ENCODE measurements around the gene SELENOK.

The SELENOK gene

DNA sequence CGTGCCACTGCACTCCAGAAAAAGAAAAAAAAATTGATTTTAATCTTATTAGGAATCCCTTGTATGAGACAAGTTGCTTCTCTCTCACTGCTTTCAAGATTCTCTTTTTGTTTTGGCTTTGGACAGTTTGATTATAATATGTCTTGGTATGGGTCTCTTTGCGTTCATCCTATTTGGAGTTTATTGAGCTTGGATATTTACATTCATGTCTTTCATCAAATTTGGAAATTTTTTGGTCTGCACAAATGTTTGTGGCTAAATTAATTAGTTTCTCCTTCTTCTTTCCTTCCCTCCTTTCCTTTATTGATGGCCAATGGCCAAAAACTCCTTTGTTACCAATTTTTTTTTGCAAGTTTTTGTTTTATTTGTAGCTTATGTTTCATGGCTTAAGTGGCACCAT lies 28.1 kb upstream of the SELENOK start:
- H3K27me3 ChIP-seq (ENCODE audit: insufficient read depth, low read length), result peaks cover 52% of the 10 kb centered on the region
- no peak overlapping the region for H2AFZ ChIP-seq (ENCODE audit: low read length, unreplicated experiment)
- H3K27ac ChIP-seq (ENCODE audit: low read depth, low read length), result no peak overlapping the region
- H3K4me3 ChIP-seq (ENCODE audit: low read depth, low read length), result no peak overlapping the region
- no peaks in the 10 kb centered on the region for H3K36me3 ChIP-seq (ENCODE audit: insufficient read depth, low read length)
- no peaks in the 10 kb centered on the region for H3K79me2 ChIP-seq (ENCODE audit: control insufficient read depth, insufficient read depth, low read length, unreplicated experiment)
- no peaks in the 10 kb centered on the region for H3K4me1 ChIP-seq (ENCODE audit: control insufficient read depth, insufficient read depth, low read length, unreplicated experiment)

DNA sequence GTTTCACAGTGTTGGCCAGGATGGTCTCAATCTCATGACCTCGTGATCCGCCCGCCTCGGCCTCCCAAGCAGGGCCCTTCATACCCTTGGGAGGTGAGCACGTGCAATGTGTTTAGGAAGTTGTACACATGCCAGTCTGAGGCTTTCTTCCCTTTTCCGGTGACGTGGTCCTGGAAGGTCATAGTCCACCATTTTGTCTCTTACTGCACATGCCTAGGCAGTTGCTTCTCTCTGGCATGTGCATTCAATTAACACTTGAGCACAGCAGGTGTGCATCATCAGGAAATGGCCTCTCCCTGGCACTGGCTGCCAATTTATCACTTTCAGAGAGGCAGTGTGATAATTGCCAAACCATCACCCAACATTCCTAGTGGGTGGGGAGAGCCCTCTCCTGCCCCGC lies 21.7 kb upstream of the SELENOK start:
- Histone ChIP-seq H2AFZ (ENCODE audit: low read length, unreplicated experiment) (no peak overlapping the region), H3K79me2 (ENCODE audit: control insufficient read depth, insufficient read depth, low read length, unreplicated experiment) (no peaks in the 10 kb centered on the region), H3K36me3 (ENCODE audit: insufficient read depth, low read length) (no peaks in the 10 kb centered on the region), H3K27me3 (ENCODE audit: insufficient read depth, low read length) (peaks cover 70% of the 10 kb centered on the region), H3K27ac (ENCODE audit: low read depth, low read length) (no peak overlapping the region), H3K4me1 (ENCODE audit: control insufficient read depth, insufficient read depth, low read length, unreplicated experiment) (no peaks in the 10 kb centered on the region), H3K4me3 (ENCODE audit: low read depth, low read length) (no peak overlapping the region)

DNA sequence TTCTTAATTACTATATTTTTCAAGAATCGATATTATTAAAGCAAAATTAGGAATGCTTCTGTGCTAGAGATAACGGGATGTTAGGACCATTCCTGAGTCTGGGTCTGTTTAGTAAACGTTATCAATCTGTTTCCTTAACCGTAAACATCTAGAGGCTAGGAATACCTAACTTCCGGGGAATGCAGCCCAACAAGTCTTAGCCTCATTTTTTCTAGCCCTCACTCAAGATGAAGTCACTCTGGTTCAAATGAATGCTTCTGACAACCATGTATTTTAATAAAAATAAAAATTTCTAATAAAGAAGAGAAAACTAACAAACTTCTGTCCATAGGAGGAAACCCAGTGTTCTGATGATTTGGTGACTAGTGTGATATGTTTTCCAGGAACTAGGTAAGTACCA lies 11.1 kb upstream of the SELENOK start:
- Histone ChIP-seq H2AFZ (ENCODE audit: low read length, unreplicated experiment) (no peak overlapping the region), H3K4me3 (ENCODE audit: low read depth, low read length) (no peak overlapping the region), H3K27me3 (ENCODE audit: insufficient read depth, low read length) (peaks cover 35% of the 10 kb centered on the region), H3K4me1 (ENCODE audit: control insufficient read depth, insufficient read depth, low read length, unreplicated experiment) (no peaks in the 10 kb centered on the region), H3K27ac (ENCODE audit: low read depth, low read length) (no peak overlapping the region), H3K36me3 (ENCODE audit: insufficient read depth, low read length) (no peaks in the 10 kb centered on the region), H3K79me2 (ENCODE audit: control insufficient read depth, insufficient read depth, low read length, unreplicated experiment) (no peaks in the 10 kb centered on the region)

- H2AFZ ChIP-seq (ENCODE audit: low read length, unreplicated experiment), result no peak overlapping the region
- H3K27ac ChIP-seq (ENCODE audit: low read depth, low read length), result no peak overlapping the region
- H3K79me2 ChIP-seq (ENCODE audit: control insufficient read depth, insufficient read depth, low read length, unreplicated experiment), result no peaks in the 10 kb centered on the region
- H3K4me3 ChIP-seq (ENCODE audit: low read depth, low read length), result no peak overlapping the region
- peaks cover 40% of the 10 kb centered on the region for H3K27me3 ChIP-seq (ENCODE audit: insufficient read depth, low read length)
- H3K4me1 ChIP-seq (ENCODE audit: control insufficient read depth, insufficient read depth, low read length, unreplicated experiment), result no peaks in the 10 kb centered on the region
- no peaks in the 10 kb centered on the region for H3K36me3 ChIP-seq (ENCODE audit: insufficient read depth, low read length)
Measured at GRCh38 chr3:53902067-53902466, 10.4 kb upstream of the SELENOK start.

DNA sequence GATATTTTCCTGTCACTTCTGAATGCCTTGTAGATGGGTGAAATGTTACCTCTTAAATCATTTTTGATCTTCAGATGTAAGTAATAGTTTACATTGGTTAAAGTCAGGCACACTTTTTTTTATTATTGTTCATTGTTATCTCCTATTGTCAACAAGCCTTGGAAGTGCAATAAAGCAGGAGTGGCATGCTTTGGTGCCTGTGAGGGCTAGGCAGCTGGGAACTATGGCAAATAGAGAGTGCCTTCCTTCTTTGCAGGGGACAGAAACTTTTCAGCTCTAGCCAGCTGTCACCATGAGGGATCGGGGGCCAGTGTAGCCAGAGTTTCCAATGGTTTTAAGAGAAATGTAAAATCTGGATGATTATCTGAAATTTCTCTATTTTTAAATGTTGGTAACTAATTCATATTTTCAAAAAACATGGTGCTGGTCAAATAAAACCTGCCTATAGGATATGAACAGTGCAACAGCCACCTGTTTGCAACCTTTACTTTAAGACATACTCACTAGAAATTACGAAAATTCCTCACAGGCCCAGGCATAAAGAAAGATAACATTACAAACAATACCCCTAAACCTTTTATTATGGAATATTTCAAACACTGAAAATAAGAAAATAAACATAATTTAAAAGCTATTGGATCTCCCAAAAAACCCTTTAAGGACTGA lies 9.1 kb upstream of the SELENOK start:
- H3K36me3 ChIP-seq (ENCODE audit: insufficient read depth, low read length), result no peaks in the 10 kb centered on the region

DNA sequence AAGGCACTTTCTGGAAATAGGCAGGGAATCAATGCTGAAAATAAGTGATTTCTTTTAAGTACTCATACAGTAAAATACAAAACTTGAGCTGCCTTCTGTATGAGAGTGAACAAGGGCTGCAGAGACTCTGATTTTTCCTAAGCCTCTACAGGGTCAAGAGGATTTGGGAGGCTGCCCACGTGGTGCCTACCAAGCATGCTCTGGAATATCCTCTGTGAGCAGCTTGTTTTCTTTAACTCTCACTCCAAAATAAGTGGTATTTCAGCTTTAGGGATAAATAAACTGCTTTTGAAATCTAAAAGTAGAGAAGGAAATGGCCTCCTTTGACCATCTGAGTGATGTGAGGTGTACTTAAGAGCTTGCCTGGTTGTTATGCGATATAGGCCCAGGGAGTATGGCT lies 8.1 kb upstream of the SELENOK start:
- Histone ChIP-seq H3K4me1 (ENCODE audit: control insufficient read depth, insufficient read depth, low read length, unreplicated experiment) (no peaks in the 10 kb centered on the region), H2AFZ (ENCODE audit: low read length, unreplicated experiment) (no peak overlapping the region)

More for the DNA sequence above, 9.1 kb upstream of the SELENOK start:
- Histone ChIP-seq H3K27ac (ENCODE audit: low read depth, low read length) (no peak overlapping the region), H3K4me3 (ENCODE audit: low read depth, low read length) (no peak overlapping the region), H2AFZ (ENCODE audit: low read length, unreplicated experiment) (no peak overlapping the region), H3K79me2 (ENCODE audit: control insufficient read depth, insufficient read depth, low read length, unreplicated experiment) (no peaks in the 10 kb centered on the region), H3K4me1 (ENCODE audit: control insufficient read depth, insufficient read depth, low read length, unreplicated experiment) (no peaks in the 10 kb centered on the region), H3K27me3 (ENCODE audit: insufficient read depth, low read length) (peaks cover 48% of the 10 kb centered on the region)

GRCh38 chr3:53892286-53892637 lies 603 bp upstream of the SELENOK start:
- Histone ChIP-seq H2AFZ (ENCODE audit: low read length, unreplicated experiment) (peak overlapping the region; percentile 83), H3K4me3 (ENCODE audit: low read depth, low read length) (peak overlapping the region; percentile 97), H3K27me3 (ENCODE audit: insufficient read depth, low read length) (peaks cover 19% of the 10 kb centered on the region), H3K36me3 (ENCODE audit: insufficient read depth, low read length) (0 out of 2 replicates have a peak, but pooled peaks cover 10% of the 10 kb centered on the region), H3K27ac (ENCODE audit: low read depth, low read length) (peak overlapping the region; percentile 87), H3K79me2 (ENCODE audit: control insufficient read depth, insufficient read depth, low read length, unreplicated experiment) (peaks cover 34% of the 10 kb centered on the region), H3K4me1 (ENCODE audit: control insufficient read depth, insufficient read depth, low read length, unreplicated experiment) (peaks cover 12% of the 10 kb centered on the region)

More for the DNA sequence above, 8.1 kb upstream of the SELENOK start:
- Histone ChIP-seq H3K79me2 (ENCODE audit: control insufficient read depth, insufficient read depth, low read length, unreplicated experiment) (no peaks in the 10 kb centered on the region), H3K4me3 (ENCODE audit: low read depth, low read length) (no peak overlapping the region), H3K36me3 (ENCODE audit: insufficient read depth, low read length) (no peaks in the 10 kb centered on the region), H3K27ac (ENCODE audit: low read depth, low read length) (no peak overlapping the region), H3K27me3 (ENCODE audit: insufficient read depth, low read length) (peaks cover 56% of the 10 kb centered on the region)

GRCh38 chr3:53890726-53891475 lies 758 bp downstream of the SELENOK start:
- Histone ChIP-seq H3K27ac (ENCODE audit: low read depth, low read length) (peak overlapping the region; percentile 87), H2AFZ (ENCODE audit: low read length, unreplicated experiment) (peak overlapping the region; percentile 86), H3K27me3 (ENCODE audit: insufficient read depth, low read length) (peaks cover 10% of the 10 kb centered on the region; the same call in 1 of the 2 replicates), H3K4me3 (ENCODE audit: low read depth, low read length) (peak overlapping the region; percentile 97), H3K79me2 (ENCODE audit: control insufficient read depth, insufficient read depth, low read length, unreplicated experiment) (peaks cover 34% of the 10 kb centered on the region), H3K36me3 (ENCODE audit: insufficient read depth, low read length) (0 out of 2 replicates have a peak, but pooled peaks cover 10% of the 10 kb centered on the region), H3K4me1 (ENCODE audit: control insufficient read depth, insufficient read depth, low read length, unreplicated experiment) (peaks cover 12% of the 10 kb centered on the region)

DNA sequence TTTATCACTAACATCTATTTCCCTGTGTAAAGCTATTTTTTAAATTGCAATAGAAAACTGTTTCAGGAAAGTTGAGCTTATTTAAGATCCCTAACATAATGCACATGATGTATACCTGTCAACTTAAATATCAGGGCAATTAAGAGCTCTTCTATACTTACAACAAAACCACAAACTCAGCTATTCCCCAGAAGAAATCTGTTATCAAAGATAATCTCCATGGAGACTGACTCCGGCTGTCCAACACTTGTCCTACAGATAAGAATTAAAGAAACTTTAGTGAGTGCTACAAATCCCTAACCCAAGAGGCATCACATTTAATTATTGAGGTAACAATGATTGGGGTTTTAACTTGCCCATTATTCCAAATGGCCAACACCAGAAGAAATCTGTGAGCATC lies 3.4 kb downstream of the SELENOK start:
- H3K27me3 ChIP-seq (ENCODE audit: insufficient read depth, low read length), result no peaks in the 10 kb centered on the region
- no peak overlapping the region for H2AFZ ChIP-seq (ENCODE audit: low read length, unreplicated experiment)
- H3K27ac ChIP-seq (ENCODE audit: low read depth, low read length), result no peak overlapping the region
- H3K4me3 ChIP-seq (ENCODE audit: low read depth, low read length), result no peak overlapping the region
- H3K36me3 ChIP-seq (ENCODE audit: insufficient read depth, low read length), result 0 out of 2 replicates have a peak, but pooled peaks cover 10% of the 10 kb centered on the region
- H3K79me2 ChIP-seq (ENCODE audit: control insufficient read depth, insufficient read depth, low read length, unreplicated experiment), result peaks cover 34% of the 10 kb centered on the region
- H3K4me1 ChIP-seq (ENCODE audit: control insufficient read depth, insufficient read depth, low read length, unreplicated experiment), result peaks cover 12% of the 10 kb centered on the region

DNA sequence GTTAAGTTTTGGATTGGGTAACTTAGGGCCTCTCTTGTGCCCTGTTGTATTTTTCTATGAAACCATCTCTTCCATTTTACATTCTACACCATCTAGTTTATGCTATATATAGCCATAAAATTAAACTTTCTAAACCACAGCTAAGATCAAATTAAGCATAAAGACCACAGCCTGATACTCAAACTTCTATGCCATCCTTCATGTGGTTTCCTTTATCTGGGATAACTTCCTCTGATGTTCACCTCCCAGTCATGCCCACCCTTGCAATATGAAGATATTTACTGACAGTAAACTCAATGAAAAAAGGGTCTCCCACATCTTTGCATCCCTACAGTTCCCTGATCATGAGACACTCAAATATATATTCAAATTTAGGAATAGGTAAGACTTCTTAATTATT lies 4.2 kb downstream of the SELENOK start:
- H3K27ac ChIP-seq (ENCODE audit: low read depth, low read length), result no peak overlapping the region
- no peak overlapping the region for H2AFZ ChIP-seq (ENCODE audit: low read length, unreplicated experiment)
- 0 out of 2 replicates have a peak, but pooled peaks cover 10% of the 10 kb centered on the region for H3K36me3 ChIP-seq (ENCODE audit: insufficient read depth, low read length)
- no peak overlapping the region for H3K4me3 ChIP-seq (ENCODE audit: low read depth, low read length)
- H3K79me2 ChIP-seq (ENCODE audit: control insufficient read depth, insufficient read depth, low read length, unreplicated experiment), result peaks cover 34% of the 10 kb centered on the region
- H3K4me1 ChIP-seq (ENCODE audit: control insufficient read depth, insufficient read depth, low read length, unreplicated experiment), result peaks cover 12% of the 10 kb centered on the region
- no peaks in the 10 kb centered on the region for H3K27me3 ChIP-seq (ENCODE audit: insufficient read depth, low read length)

DNA sequence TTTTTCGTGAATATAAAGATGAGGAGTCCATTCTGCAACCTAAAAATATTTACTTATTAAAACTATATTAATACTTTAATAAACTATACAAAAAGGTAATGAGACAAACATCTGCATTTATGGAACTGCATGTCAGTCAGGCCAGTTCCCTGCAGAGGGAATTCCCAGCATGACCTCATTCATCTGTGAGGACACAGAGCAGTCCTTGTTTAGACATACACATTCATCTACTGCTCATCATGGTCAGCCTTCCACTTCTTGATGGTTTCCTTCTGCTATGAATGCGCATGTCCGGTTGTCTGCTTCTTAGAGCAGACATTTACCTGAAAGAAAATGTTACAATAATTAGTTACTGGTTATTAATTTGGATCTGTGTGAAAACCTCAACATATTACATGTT lies 6.4 kb downstream of the SELENOK start:
- Histone ChIP-seq H3K4me3 (ENCODE audit: low read depth, low read length) (no peak overlapping the region), H3K4me1 (ENCODE audit: control insufficient read depth, insufficient read depth, low read length, unreplicated experiment) (peaks cover 15% of the 10 kb centered on the region), H3K27ac (ENCODE audit: low read depth, low read length) (no peak overlapping the region), H3K27me3 (ENCODE audit: insufficient read depth, low read length) (no peaks in the 10 kb centered on the region), H2AFZ (ENCODE audit: low read length, unreplicated experiment) (no peak overlapping the region), H3K79me2 (ENCODE audit: control insufficient read depth, insufficient read depth, low read length, unreplicated experiment) (peaks cover 35% of the 10 kb centered on the region), H3K36me3 (ENCODE audit: insufficient read depth, low read length) (0 out of 2 replicates have a peak, but pooled peaks cover 10% of the 10 kb centered on the region)

All from ACC112 (cell line).